Uterus (tissue), 4 donors: ENCODE results near the gene PGLYRP2. TPM values are rescaled to one million over a fixed set of nuclear protein-coding genes. Genes with fewer than 3 reads are reported as not detected.

ENCODE experiments used
- DNase-seq, 2 donors: peaks; one replicate each; pipeline ENCODE4 v3.0.0-alpha.2; 2019 to 2020
- H3K27ac ChIP-seq, 2 donors: fragments of 200-600 bp; sonication (generic); 1 replicate in 1 of 2; 2 replicates in 1 of 2; pipeline ENCODE4 v1.5.1; 2016 to 2018
- H3K27me3 ChIP-seq, 2 donors: fragments of 200-600 bp; sonication (generic); one replicate each; pipeline ENCODE4 v1.5.1; 2018 to 2019; ENCODE audit warnings: control low read depth in 1 of 2
- H3K36me3 ChIP-seq, 2 donors: fragments of 200-600 bp; sonication (generic); one replicate each; pipeline ENCODE4 v1.5.1; 2019; ENCODE audit warnings: control low read depth in 1 of 2
- H3K4me1 ChIP-seq, 2 donors: fragments of 200-600 bp; sonication (generic); one replicate each; pipeline ENCODE4 v1.5.1; 2018 to 2019; ENCODE audit warnings: control low read depth in 1 of 2
- H3K4me3 ChIP-seq, 2 donors: fragments of 200-600 bp; sonication (generic); 1 replicate in 1 of 2; 2 replicates in 1 of 2; pipeline ENCODE4 v1.5.1; 2018 to 2019; ENCODE audit warnings: mild to moderate bottlenecking in 1 of 2
- H3K9me3 ChIP-seq, 2 donors: fragments of 200-600 bp; sonication (generic); one replicate each; pipeline ENCODE4 v1.5.1; 2019; ENCODE audit warnings: control low read depth in 1 of 2
- POLR2A ChIP-seq, 2 donors: fragments of 450-650 bp; IDR thresholded peaks; one replicate each; pipeline ENCODE4 v1.6.1; 2016; ENCODE audit warnings: antibody characterized with exemption in 2 of 2, mild to moderate bottlenecking in 1 of 2, moderate library complexity in 1 of 2
- intact Hi-C: fragments of 100-400 bp; cut with DNase I; formaldehyde crosslinking; loops from one replicate; pipeline ENCODE4 v1.15.1; 2023; ENCODE audit warnings: low total_unique reads
- total RNA-seq, 4 donors: library from RNA; depleted of rRNA in 3 of 4; stranded (reverse); fragments of >200 nt in 3 of 4; gene quantifications; one replicate each; pipeline versions ENCODE4 v1.1.0 to v1.2.4, GENCODE V29; 2014 to 2023
- TF ChIP-seq, protein P1 (sequence below), 4 experiments: fragments of 200-600 bp in 2 of 4; fragments of 450-650 bp in 2 of 4; sonication (generic) in 2 of 4; IDR thresholded peaks; one replicate each; pipeline ENCODE4 v1.5.1; 2016 to 2019; ENCODE audit warnings: antibody characterized with exemption in 4 of 4, mild to moderate bottlenecking in 2 of 4, moderate library complexity in 1 of 4
- donor health status: DM: yes; HTN: yes; CAD: no.

Gene PGLYRP2
- total RNA-seq, 4 donors from 2014 or later, result not detected

DNA sequence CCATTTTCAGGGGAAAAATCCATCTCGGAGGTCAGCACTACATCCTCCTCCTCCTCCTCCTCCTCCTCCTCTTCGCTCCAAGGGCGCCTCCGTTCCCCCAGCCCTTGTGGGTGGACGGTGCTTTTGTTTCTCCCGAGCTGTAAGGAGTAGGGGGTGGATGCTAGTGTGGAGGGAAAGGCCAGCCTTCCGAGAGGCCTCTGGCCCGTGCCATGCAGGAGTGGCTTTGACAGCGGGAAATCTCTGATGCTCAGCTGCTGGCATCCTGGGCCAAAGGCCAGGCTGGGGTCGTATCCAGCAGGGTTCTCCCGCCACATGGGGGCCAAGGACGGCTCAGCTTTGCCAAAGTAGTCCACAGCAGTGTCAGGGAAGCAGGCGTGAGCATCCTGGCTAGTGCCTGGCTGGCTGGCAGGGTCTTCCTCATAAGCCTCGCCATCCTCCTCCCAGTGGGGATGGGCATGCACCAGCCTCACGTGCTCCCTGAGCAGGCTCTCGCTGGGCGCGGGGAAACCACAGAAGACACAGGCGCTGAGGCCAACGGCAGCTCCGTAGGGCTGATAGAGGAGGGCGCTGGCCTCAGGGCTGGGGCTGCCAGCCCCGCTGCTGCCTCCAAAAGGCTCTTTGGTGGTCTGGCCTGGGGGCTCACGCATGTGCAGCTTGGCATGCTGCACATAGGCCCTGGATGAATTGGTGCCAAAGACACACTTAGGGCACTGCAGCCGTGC, 40.1 kb downstream of the PGLYRP2 start:
- H3K4me3 ChIP-seq, result no peak overlapping the region
- H3K27ac ChIP-seq, result peak overlapping the region in 1 of 2 donors; percentile 78
- intact Hi-C loops, result no loop called here

DNA sequence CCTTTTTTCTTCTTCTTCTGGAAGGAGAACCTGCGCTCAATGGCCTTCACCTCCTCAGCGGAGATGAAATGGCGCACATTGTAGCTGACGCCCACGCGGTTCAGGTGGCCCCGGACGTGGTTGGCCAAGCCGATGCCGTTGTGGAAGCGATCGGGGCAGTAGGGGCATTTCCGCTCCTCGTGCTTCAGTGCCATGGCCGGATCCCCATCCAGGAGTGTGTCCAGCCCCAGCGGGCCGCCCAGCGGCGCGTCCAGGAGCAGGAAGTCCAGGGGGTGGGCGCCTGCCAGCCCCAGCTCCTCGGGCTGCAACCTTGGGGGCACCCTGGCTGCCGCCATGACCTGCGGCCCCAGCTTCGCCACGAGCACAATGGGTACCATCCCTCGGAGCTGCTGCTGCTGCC, 40.7 kb downstream of the PGLYRP2 start:
- Histone ChIP-seq H3K4me3 (no peak overlapping the region), H3K36me3 (no peaks in the 10 kb centered on the region), H3K4me1 (peaks cover 0 to 15% of the 10 kb centered on the region in 2 donors), H3K9me3 (no peaks in the 10 kb centered on the region), H3K27ac (peak overlapping the region; percentile 69 to 78), H3K27me3 (no peaks in the 10 kb centered on the region)
- DNase-seq, result no peak
- intact Hi-C loops, result no loop called here
- TF ChIP-seq, protein P1, sequence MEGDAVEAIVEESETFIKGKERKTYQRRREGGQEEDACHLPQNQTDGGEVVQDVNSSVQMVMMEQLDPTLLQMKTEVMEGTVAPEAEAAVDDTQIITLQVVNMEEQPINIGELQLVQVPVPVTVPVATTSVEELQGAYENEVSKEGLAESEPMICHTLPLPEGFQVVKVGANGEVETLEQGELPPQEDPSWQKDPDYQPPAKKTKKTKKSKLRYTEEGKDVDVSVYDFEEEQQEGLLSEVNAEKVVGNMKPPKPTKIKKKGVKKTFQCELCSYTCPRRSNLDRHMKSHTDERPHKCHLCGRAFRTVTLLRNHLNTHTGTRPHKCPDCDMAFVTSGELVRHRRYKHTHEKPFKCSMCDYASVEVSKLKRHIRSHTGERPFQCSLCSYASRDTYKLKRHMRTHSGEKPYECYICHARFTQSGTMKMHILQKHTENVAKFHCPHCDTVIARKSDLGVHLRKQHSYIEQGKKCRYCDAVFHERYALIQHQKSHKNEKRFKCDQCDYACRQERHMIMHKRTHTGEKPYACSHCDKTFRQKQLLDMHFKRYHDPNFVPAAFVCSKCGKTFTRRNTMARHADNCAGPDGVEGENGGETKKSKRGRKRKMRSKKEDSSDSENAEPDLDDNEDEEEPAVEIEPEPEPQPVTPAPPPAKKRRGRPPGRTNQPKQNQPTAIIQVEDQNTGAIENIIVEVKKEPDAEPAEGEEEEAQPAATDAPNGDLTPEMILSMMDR (IDR thresholded peaks at IDR 0.05), result no peak
- TF ChIP-seq POLR2A (IDR thresholded peaks at IDR 0.05), result no peak

More for the DNA sequence above, 40.1 kb downstream of the PGLYRP2 start:
- TF ChIP-seq, protein P1 (IDR thresholded peaks at IDR 0.05), result no peak
- TF ChIP-seq POLR2A (IDR thresholded peaks at IDR 0.05), result no peak
- H3K27me3 ChIP-seq, result no peaks in the 10 kb centered on the region
- H3K4me1 ChIP-seq, result peaks cover 0 to 15% of the 10 kb centered on the region in 2 donors
- no peaks in the 10 kb centered on the region for H3K9me3 ChIP-seq
- no peaks in the 10 kb centered on the region for H3K36me3 ChIP-seq
- DNase-seq, result no peak

DNA sequence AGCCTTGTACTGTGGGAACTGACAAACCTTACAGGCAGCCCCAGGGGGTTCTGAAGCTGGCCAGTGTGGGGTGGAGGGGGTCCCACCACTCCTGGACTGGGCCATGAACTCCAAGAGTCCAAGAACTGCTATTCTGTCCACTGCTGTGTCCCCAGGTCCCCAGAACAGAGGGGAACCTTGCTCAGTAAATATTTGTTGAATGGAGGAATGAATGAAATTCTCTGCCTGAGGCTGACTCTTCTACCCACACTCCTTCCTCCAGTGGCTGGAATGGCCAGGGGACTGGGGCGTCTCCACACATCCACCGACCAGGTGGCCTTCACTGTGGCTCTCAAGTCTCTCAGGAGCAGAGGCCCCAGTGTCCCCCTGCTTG, 41.2 kb downstream of the PGLYRP2 start:
- intact Hi-C loops, result no loop called here
- Histone ChIP-seq H3K36me3 (no peaks in the 10 kb centered on the region), H3K27me3 (no peaks in the 10 kb centered on the region)

DNA sequence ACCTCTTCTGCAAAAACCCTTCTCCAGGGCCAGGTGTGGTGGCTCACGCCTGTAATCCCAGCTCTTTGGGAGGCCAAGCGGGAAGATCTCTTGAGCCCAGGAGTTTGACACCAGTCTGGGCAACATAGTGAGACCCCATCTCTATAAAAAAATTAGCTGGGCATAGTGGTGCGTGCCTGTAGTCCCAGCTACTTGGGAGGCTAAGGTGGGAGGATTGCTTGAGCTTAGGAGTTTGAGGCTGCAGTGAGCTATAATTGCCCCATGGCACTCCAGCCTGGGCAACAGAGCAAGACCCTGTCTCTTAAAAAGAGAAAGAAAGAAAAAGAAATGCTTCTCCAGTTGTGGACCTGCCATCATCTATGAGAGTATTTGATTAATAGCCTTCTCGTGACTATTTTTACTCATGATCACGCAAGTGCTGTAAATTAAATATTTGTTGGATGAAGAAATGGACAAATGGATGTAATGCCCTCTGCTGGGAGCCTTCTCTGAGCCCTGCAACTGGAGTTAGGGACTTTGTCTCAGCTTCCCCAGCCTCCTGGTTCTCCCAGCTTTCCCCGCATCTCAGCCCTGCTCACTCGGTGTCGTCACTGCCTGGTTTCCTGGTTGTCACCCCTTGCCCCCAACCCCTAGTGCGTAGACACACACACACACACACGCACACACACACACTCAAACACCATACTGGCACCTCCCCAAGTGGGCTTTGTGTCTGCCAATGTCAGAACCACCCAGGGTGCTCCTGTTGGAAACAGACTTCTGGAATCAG, 41.8 kb downstream of the PGLYRP2 start:
- Histone ChIP-seq H3K27ac (peak overlapping the region; percentile 69 to 78), H3K27me3 (no peaks in the 10 kb centered on the region), H3K36me3 (no peaks in the 10 kb centered on the region), H3K9me3 (no peaks in the 10 kb centered on the region), H3K4me3 (no peak overlapping the region), H3K4me1 (peaks cover 0 to 18% of the 10 kb centered on the region in 2 donors)
- intact Hi-C loops, result no loop called here
- TF ChIP-seq, protein P1 (IDR thresholded peaks at IDR 0.05), result peak in 3 of 4 experiments; percentile 37 to 43 (median 42)
- no peak for TF ChIP-seq POLR2A (IDR thresholded peaks at IDR 0.05)
- peak; percentile 43 to 64 for DNase-seq

More for the DNA sequence above, 41.2 kb downstream of the PGLYRP2 start:
- no peak overlapping the region for H3K4me3 ChIP-seq
- H3K4me1 ChIP-seq, result peaks cover 0 to 18% of the 10 kb centered on the region in 2 donors
- no peaks in the 10 kb centered on the region for H3K9me3 ChIP-seq
- TF ChIP-seq POLR2A (IDR thresholded peaks at IDR 0.05), result no peak
- TF ChIP-seq, protein P1 (IDR thresholded peaks at IDR 0.05), result no peak
- H3K27ac ChIP-seq, result peak overlapping the region; percentile 69 to 78
- DNase-seq, result no peak

DNA sequence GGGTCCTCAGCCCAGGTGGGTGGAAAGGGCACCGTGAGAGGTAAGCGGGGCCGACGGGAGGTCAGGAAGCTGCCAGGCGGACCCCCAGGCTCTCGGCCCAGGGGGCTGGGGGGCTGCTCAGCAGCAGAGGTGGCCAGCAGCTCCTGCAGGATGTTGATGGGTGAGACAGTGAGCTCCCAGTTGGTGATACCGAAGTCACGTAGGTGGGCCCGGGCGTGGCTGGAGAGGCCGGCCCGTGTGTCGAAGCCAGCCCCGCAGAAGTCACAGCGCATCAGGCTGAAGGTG, 42.5 kb downstream of the PGLYRP2 start:
- no peak for TF ChIP-seq POLR2A (IDR thresholded peaks at IDR 0.05)
- TF ChIP-seq, protein P1 (IDR thresholded peaks at IDR 0.05), result no peak
- intact Hi-C loops, result no loop called here
- H3K27ac ChIP-seq, result peak overlapping the region; percentile 69 to 78

More for the DNA sequence above, 42.5 kb downstream of the PGLYRP2 start:
- no peaks in the 10 kb centered on the region for H3K27me3 ChIP-seq
- peak in 1 of 2 donors; percentile 14 for DNase-seq
- H3K36me3 ChIP-seq, result no peaks in the 10 kb centered on the region
- no peak overlapping the region for H3K4me3 ChIP-seq
- peaks cover 0 to 20% of the 10 kb centered on the region in 2 donors for H3K4me1 ChIP-seq
- H3K9me3 ChIP-seq, result no peaks in the 10 kb centered on the region
